PFSK-1 (cell line): ENCODE data around the gene AP3B1.

Experiments used
- FOXP2 ChIP-seq: optimal IDR thresholded peaks from 2 replicates; pipeline ENCODE3; 2011; ENCODE audit warnings: borderline replicate concordance, control low read depth, inconsistent platforms; ENCODE audit not compliant: insufficient read depth; ENCODE audit errors: extremely low read length, extremely low read depth
- POLR2AphosphoS5 ChIP-seq: IDR thresholded peaks from 2 replicates; pipeline ENCODE4 v1.6.1; 2012; ENCODE audit warnings: low read depth, mild to moderate bottlenecking, control low read depth, low read length, moderate library complexity
- REST ChIP-seq, 2 experiments: IDR thresholded peaks; 2 replicates each; pipeline versions ENCODE4 v1.6.1 to v1.8.0; 2011 to 2012; ENCODE audit warnings: low read depth in 2 of 2, low read length in 2 of 2, control low read depth in 1 of 2, inconsistent platforms in 1 of 2, mild to moderate bottlenecking in 1 of 2, moderate library complexity in 1 of 2; ENCODE audit not compliant: insufficient read depth in 1 of 2
- SIN3A ChIP-seq: IDR thresholded peaks from 2 replicates; pipeline ENCODE4 v1.6.1; 2012; ENCODE audit warnings: mild to moderate bottlenecking, low read length, moderate library complexity, borderline replicate concordance; ENCODE audit not compliant: insufficient read depth
- TAF1 ChIP-seq: IDR thresholded peaks from 2 replicates; pipeline ENCODE4 v1.6.1; 2012; ENCODE audit warnings: low read length, control low read depth, borderline replicate concordance; ENCODE audit not compliant: insufficient read depth

The AP3B1 gene

GRCh38 chr5:78133423-78133822 is 161.1 kb downstream of the AP3B1 start:
- TF ChIP-seq FOXP2 (no peak), REST (IDR thresholded peaks at IDR 0.05; ENCODE audit: insufficient read depth in 1 of 2, low read depth in 2 of 2, low read length in 2 of 2) (no peak), TAF1 (no peak), SIN3A (no peak), POLR2AphosphoS5 (no peak)

- TF ChIP-seq POLR2AphosphoS5 (no peak), SIN3A (no peak), TAF1 (no peak), REST (IDR thresholded peaks at IDR 0.05; ENCODE audit: insufficient read depth in 1 of 2, low read depth in 2 of 2, low read length in 2 of 2) (no peak), FOXP2 (no peak)
Observed at GRCh38 chr5:78132507-78132906, 162.0 kb downstream of the AP3B1 start.

GRCh38 chr5:78129597-78129996 is 164.9 kb downstream of the AP3B1 start:
- TF ChIP-seq REST (IDR thresholded peaks at IDR 0.05; ENCODE audit: insufficient read depth in 1 of 2, low read depth in 2 of 2, low read length in 2 of 2) (no peak), POLR2AphosphoS5 (no peak)

- TF ChIP-seq SIN3A (no peak), REST (IDR thresholded peaks at IDR 0.05; ENCODE audit: insufficient read depth in 1 of 2, low read depth in 2 of 2, low read length in 2 of 2) (no peak), TAF1 (no peak), FOXP2 (no peak), POLR2AphosphoS5 (no peak)
Observed at GRCh38 chr5:78127875-78128274, 166.6 kb downstream of the AP3B1 start.

GRCh38 chr5:78126536-78126935 is 168.0 kb downstream of the AP3B1 start:
- TF ChIP-seq POLR2AphosphoS5 (no peak), SIN3A (no peak), REST (IDR thresholded peaks at IDR 0.05; ENCODE audit: insufficient read depth in 1 of 2, low read depth in 2 of 2, low read length in 2 of 2) (no peak), FOXP2 (no peak), TAF1 (no peak)
